GM12878 (cell line): ENCODE results near the gene NPAS3.

Experiments
- ATF3 ChIP-seq: IDR thresholded peaks from 2 replicates; pipeline ENCODE4 v1.6.1; 2011; ENCODE audit warnings: low read depth, mild to moderate bottlenecking, low read length, moderate library complexity, borderline replicate concordance; ENCODE audit errors: extremely low read depth
- CTCF ChIP-seq, 3 experiments: IDR thresholded peaks in 2 of 3; conservative IDR thresholded peaks in 1 of 3; 2 replicates each; pipeline ENCODE4 v1.5.1; 2011; ENCODE audit warnings: low read depth in 3 of 3, low read length in 3 of 3, mild to moderate bottlenecking in 3 of 3, control low read depth in 2 of 3, moderate library complexity in 2 of 3, inconsistent platforms in 1 of 3, mixed read lengths in 1 of 3; ENCODE audit not compliant: control insufficient read depth in 2 of 3, insufficient read depth in 1 of 3; ENCODE audit errors: extremely low read depth in 1 of 3
- HCFC1 ChIP-seq: fragments of 150-350 bp; IDR thresholded peaks from 2 replicates; pipeline ENCODE4 v1.6.1; 2014; ENCODE audit warnings: low read length
- PKNOX1 ChIP-seq: fragments of 450-650 bp; IDR thresholded peaks from 2 replicates; pipeline ENCODE4 v1.6.1; 2016; ENCODE audit warnings: mild to moderate bottlenecking
- POLR2A ChIP-seq: IDR thresholded peaks from 2 replicates; pipeline ENCODE4 v1.6.1; 2011; ENCODE audit warnings: low read depth, mild to moderate bottlenecking, low read length
- POLR2AphosphoS2 ChIP-seq: IDR thresholded peaks from 2 replicates; pipeline ENCODE4 v1.6.1; 2011; ENCODE audit warnings: low read depth, mild to moderate bottlenecking, low read length, improper control_type of control experiment, moderate library complexity
- RCOR1 ChIP-seq: conservative IDR thresholded peaks from 2 replicates; pipeline ENCODE4 v1.6.1; 2012; ENCODE audit warnings: low read depth, low read length, improper control_type of control experiment
- REST ChIP-seq: IDR thresholded peaks from 2 replicates; pipeline ENCODE4 v1.6.1; 2012; ENCODE audit warnings: mild to moderate bottlenecking, low read depth, low read length
- SIX5 ChIP-seq: IDR thresholded peaks from 2 replicates; pipeline ENCODE4 v1.6.1; 2011; ENCODE audit warnings: mild to moderate bottlenecking, low read depth, low read length, moderate library complexity; ENCODE audit not compliant: severe bottlenecking
- SP1 ChIP-seq: IDR thresholded peaks from one replicate; pipeline ENCODE4 v1.6.1; 2011; ENCODE audit warnings: low read depth, low read length
- SRF ChIP-seq, 2 experiments: IDR thresholded peaks; 2 replicates each; pipeline ENCODE4 v1.6.1; 2011; ENCODE audit warnings: low read depth in 2 of 2, low read length in 2 of 2, mild to moderate bottlenecking in 1 of 2, moderate library complexity in 1 of 2
- TAF1 ChIP-seq: IDR thresholded peaks from 2 replicates; pipeline ENCODE4 v1.6.1; 2011; ENCODE audit warnings: mild to moderate bottlenecking, low read depth, low read length, borderline replicate concordance

GRCh38 chr14:33070475-33070874 is 131.8 kb downstream of the NPAS3 start:
- no peak for TF ChIP-seq ATF3
- TF ChIP-seq RCOR1: no peak
- TF ChIP-seq TAF1: no peak
- TF ChIP-seq POLR2A: no peak
- TF ChIP-seq CTCF (IDR thresholded peaks at IDR 0.05 in 2 of 3, conservative IDR thresholded peaks at IDR 0.05 in 1 of 3; ENCODE audit: control insufficient read depth in 2 of 3, extremely low read depth in 1 of 3, insufficient read depth in 1 of 3, low read depth in 3 of 3, low read length in 3 of 3): no peak
- TF ChIP-seq REST: no peak
- no peak for TF ChIP-seq POLR2AphosphoS2
- TF ChIP-seq SRF (IDR thresholded peaks at IDR 0.05; ENCODE audit: low read depth in 2 of 2, low read length in 2 of 2): no peak
- TF ChIP-seq SP1: no peak
- TF ChIP-seq PKNOX1: no peak
- no peak for TF ChIP-seq SIX5
- no peak for TF ChIP-seq HCFC1
